Stimulated activated naive CD8-positive, alpha-beta T cell treated with anti-CD3 and anti-CD28 coated beads, Interleukin-15, amount 100 ng/mL, for 72 hours (primary cell): ENCODE measurements around the gene PUDP.

Experiments
- ATAC-seq: fragments of 150-1000 bp; cut with Tn5 transposase; 2 replicates; pipeline ENCODE4 v1.10.0; 2021; ENCODE audit warnings: mild to moderate bottlenecking, moderate library complexity
- DNase-seq, 2 donors: peaks; one replicate each; pipeline ENCODE4 v3.0.0; 2021 to 2022
- H3K27ac Mint-ChIP-seq, 2 donors: one replicate each; pipeline ENCODE4 v1.8.0; 2022; ENCODE audit warnings: mild to moderate bottlenecking in 2 of 2, mixed read lengths in 2 of 2, moderate library complexity in 2 of 2
- H3K27me3 Mint-ChIP-seq: one replicate; pipeline ENCODE4 v1.8.0; 2022; ENCODE audit warnings: mixed read lengths
- H3K4me1 Mint-ChIP-seq: one replicate; pipeline ENCODE4 v1.8.0; 2022; ENCODE audit warnings: mild to moderate bottlenecking, mixed read lengths
- H3K4me3 Mint-ChIP-seq, 2 donors: one replicate each; pipeline ENCODE4 v1.8.0; 2022; ENCODE audit warnings: mild to moderate bottlenecking in 2 of 2, mixed read lengths in 2 of 2, moderate library complexity in 1 of 2
- H3K9me3 Mint-ChIP-seq, 2 donors: one replicate each; pipeline ENCODE4 v1.8.0; 2022; ENCODE audit warnings: mixed read lengths in 2 of 2

PUDP gene

DNA sequence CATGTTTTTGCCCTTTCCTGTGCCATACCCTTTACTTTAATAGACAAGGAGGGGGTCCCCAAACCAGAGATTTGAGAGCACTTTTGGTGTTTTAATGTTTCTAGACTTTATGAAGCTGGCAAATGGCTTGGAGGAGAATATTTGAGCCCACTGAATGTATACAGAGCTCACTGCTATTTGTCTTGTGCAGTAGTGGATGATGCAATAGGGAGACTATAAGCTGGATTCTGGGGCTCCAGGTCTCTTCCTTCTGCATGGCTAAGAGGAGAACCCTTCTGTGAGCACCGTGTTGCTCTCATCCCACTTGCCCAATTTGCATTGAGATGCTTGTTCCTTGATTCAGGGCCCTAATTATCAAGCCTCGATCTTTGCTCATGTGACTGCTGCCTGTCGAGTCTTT lies 8.9 kb upstream of the PUDP start:
- Mint-ChIP-seq H3K27me3 (no peaks in the 10 kb centered on the region), H3K4me3 (no peak overlapping the region), H3K4me1 (no peaks in the 10 kb centered on the region), H3K27ac (no peak overlapping the region), H3K9me3 (no peaks in the 10 kb centered on the region)
- ATAC-seq = no peak
- no peak for DNase-seq

- no peak overlapping the region for H3K4me3 Mint-ChIP-seq
- H3K27ac Mint-ChIP-seq = no peak overlapping the region
- no peak for ATAC-seq
Measured at GRCh38 chrX:7155163-7155562, 7.2 kb upstream of the PUDP start.

GRCh38 chrX:7154041-7154597 lies 6.2 kb upstream of the PUDP start:
- Mint-ChIP-seq H3K4me3 (no peak overlapping the region), H3K27ac (peak overlapping the region in 1 of 2 donors; percentile 76), H3K4me1 (no peaks in the 10 kb centered on the region), H3K27me3 (no peaks in the 10 kb centered on the region), H3K9me3 (no peaks in the 10 kb centered on the region)
- ATAC-seq = no peak
- no peak for DNase-seq

More at GRCh38 chrX:7155163-7155562, 7.2 kb upstream of the PUDP start:
- Mint-ChIP-seq H3K4me1 (no peaks in the 10 kb centered on the region), H3K27me3 (no peaks in the 10 kb centered on the region), H3K9me3 (no peaks in the 10 kb centered on the region)
- no peak for DNase-seq

DNA sequence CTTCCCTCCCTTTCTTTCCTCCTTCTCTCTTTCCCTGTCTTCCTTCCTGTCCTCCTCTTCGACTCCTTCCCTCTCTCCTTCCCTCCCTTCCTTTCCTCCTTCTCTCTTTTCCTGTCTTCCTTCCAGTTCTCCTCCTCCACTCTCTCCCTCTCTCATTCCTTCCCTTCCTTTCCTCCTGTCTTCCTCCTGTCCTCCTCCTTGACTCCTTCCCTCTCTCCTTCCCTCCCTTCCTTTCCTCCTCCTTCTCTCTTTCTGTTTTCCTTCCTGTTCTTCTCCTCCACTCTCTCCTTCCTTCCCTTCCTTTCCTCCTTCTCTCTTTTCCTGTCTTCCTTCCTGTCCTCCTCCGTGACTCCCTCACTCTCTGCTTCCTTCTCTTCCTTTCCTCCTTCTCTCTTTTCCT lies 5.3 kb upstream of the PUDP start:
- no peak for ATAC-seq
- no peaks in the 10 kb centered on the region for H3K9me3 Mint-ChIP-seq
- no peak overlapping the region for H3K27ac Mint-ChIP-seq
- H3K27me3 Mint-ChIP-seq = no peaks in the 10 kb centered on the region
- DNase-seq = no peak
- no peak overlapping the region for H3K4me3 Mint-ChIP-seq
- H3K4me1 Mint-ChIP-seq = no peaks in the 10 kb centered on the region

DNA sequence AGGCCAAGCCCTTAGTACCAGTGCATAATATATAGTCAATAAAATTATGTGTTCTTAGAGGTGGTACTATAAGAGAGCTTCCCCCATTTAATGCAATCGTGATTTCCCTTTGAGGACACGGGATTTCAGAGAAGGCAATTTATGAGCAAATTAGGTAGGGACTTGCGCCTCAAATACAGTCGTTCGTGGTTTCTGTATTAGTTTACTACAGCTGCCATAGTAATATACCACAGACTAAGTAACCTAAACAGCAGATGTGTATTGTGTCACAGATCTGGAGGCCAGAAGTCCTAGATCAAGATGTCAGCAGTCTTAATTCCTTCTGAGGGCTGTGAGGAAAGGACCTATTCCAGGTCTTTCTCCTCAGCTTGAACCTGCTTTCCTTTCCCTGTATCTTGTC lies 1.5 kb upstream of the PUDP start:
- Mint-ChIP-seq H3K4me1 (peaks cover 8% of the 10 kb centered on the region), H3K9me3 (no peaks in the 10 kb centered on the region), H3K4me3 (no peak overlapping the region), H3K27me3 (no peaks in the 10 kb centered on the region), H3K27ac (no peak overlapping the region)
- ATAC-seq (no peak), DNase-seq (no peak)

DNA sequence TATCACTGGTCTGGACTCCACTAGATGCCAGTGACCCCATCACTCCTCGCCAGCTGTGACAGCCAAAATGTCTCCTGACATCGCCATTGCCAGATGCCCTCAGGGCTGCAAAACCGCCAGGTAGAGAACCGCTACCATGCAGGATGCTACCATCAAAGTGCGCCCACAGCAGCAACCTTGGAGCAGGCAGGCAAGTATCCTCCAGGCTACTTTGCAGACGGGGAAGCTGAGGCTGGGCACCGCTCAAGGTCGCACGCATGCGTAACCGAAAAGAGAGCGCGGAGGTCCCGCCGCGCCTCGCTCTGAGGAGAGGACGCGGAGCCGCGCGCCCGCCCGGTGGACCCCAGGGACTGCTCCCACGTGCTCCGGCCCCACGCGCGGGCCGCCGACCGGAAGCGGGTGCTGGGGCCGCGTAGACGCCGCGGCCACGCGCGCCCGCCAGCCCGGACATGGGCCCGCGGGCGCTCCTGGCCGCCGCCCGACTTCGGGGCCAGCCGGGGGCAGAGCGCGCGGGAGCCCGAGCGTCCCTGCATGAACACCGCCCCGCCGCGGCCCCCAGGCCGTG lies 458 bp downstream of the PUDP start, which contains the start of gene STS:
Gene STS, plus strand, starts transcription at position 300 of the 565 bp plus-strand sequence. CDS start 105,488 bp downstream, outside the sequence.
- H3K27ac Mint-ChIP-seq = peak within 1 kb of the TSS; percentile 65 to 95
- no peaks in the 10 kb centered on the region for H3K27me3 Mint-ChIP-seq
- peak within 1 kb of the TSS; percentile 75 to 82 for H3K4me3 Mint-ChIP-seq
- no peaks in the 10 kb centered on the region for H3K9me3 Mint-ChIP-seq
- DNase-seq (peak in 1 of 2 donors; percentile 29), ATAC-seq (peak; percentile 66)
- H3K4me1 Mint-ChIP-seq = peaks cover 8% of the 10 kb centered on the region

DNA sequence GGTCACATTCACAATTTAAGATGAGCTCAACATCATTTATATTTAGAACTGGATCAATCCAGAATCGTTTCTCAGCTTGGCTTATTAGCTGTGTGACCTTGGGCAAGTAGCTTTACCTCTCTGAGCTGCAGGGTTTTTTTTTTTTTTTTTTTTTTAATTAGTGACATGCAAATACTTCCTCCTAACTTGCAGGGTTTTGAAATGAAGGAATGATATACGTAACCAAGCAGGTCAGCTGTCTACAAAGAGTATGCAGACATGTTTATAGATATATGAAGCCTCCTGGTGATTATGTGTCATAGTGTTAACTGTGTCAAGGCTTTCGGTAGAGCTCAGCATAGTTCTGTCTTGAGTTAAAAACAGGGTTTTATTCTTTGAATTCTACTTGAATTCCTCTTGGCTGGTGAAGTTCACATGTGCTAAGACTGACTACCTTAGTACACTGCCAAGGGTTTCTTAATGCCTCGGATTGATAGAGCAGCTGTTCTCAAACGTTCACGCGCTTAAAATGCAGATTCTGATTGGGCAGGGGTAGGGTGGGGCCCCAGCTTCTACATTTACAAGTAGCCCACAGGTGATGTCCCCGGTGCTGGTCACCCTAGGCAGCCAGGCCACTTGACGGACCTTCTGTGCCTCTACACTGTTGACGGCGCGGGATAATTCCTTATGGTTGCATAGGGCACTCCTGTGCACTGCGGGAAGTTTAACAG lies 1.1 kb downstream of the PUDP start:
- Mint-ChIP-seq H3K4me3 (peak overlapping the region; percentile 75 to 78), H3K9me3 (no peaks in the 10 kb centered on the region), H3K27me3 (no peaks in the 10 kb centered on the region), H3K27ac (peak overlapping the region; percentile 46 to 92), H3K4me1 (peaks cover 8% of the 10 kb centered on the region)
- no peak for DNase-seq
- peak; percentile 24 for ATAC-seq

- no peaks in the 10 kb centered on the region for H3K9me3 Mint-ChIP-seq
- DNase-seq = no peak
- peak overlapping the region in 1 of 2 donors; percentile 52 for H3K27ac Mint-ChIP-seq
- no peaks in the 10 kb centered on the region for H3K27me3 Mint-ChIP-seq
- ATAC-seq = no peak
- no peak overlapping the region for H3K4me3 Mint-ChIP-seq
- peaks cover 8% of the 10 kb centered on the region for H3K4me1 Mint-ChIP-seq
Measured at GRCh38 chrX:7146020-7146702, 1.8 kb downstream of the PUDP start.

DNA sequence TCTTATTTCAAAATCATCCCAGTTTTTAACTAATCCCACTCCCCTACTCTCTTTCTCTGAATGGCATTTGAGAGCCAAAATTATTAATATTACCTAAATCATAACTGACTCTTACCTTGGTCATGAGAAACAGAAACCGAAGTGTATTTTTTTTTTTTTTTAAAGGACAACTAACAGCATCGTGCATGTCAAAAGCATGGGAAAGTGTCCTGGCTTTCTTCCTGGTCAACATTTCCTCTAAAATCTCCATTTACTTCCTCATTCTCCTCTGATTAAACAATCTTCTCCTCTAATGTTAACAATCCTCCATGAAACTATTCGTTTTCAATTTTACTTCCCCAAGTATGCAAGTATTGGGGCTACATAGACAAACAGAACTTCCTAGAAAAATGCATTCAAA lies 2.5 kb downstream of the PUDP start:
- no peak for ATAC-seq
- no peaks in the 10 kb centered on the region for H3K27me3 Mint-ChIP-seq
- H3K4me1 Mint-ChIP-seq = peaks cover 8% of the 10 kb centered on the region
- peak overlapping the region; percentile 52 to 78 for H3K27ac Mint-ChIP-seq
- no peak for DNase-seq
- H3K4me3 Mint-ChIP-seq = no peak overlapping the region
- H3K9me3 Mint-ChIP-seq = no peaks in the 10 kb centered on the region

GRCh38 chrX:7143941-7144525 lies 3.9 kb downstream of the PUDP start:
- no peak overlapping the region for H3K27ac Mint-ChIP-seq

DNA sequence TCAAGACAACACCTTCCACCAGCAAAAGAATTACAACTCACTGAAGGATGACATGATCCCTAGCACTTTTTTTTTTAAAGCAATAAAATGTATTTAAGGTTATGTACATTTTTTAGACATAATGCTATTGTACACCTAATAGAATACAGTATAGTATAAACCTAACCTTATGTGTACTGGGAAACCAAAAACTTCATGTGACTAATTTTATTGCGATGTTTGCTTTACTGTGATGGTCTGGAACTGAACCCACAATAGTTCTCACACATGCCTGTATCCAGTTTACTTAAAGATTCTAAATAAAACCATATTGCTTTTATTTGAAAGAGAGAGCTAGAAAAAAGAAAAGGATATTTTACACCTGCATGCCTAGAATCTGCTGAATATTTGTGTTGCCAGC lies 4.9 kb downstream of the PUDP start:
- H3K4me1 Mint-ChIP-seq = peaks cover 10% of the 10 kb centered on the region
- ATAC-seq = no peak
- no peak for DNase-seq
- H3K27ac Mint-ChIP-seq = no peak overlapping the region
- H3K9me3 Mint-ChIP-seq = no peaks in the 10 kb centered on the region
- H3K27me3 Mint-ChIP-seq = no peaks in the 10 kb centered on the region
- H3K4me3 Mint-ChIP-seq = no peak overlapping the region

More at GRCh38 chrX:7143941-7144525, 3.9 kb downstream of the PUDP start:
- peaks cover 8% of the 10 kb centered on the region for H3K4me1 Mint-ChIP-seq
- no peaks in the 10 kb centered on the region for H3K9me3 Mint-ChIP-seq
- ATAC-seq (no peak), DNase-seq (no peak)
- no peaks in the 10 kb centered on the region for H3K27me3 Mint-ChIP-seq
- no peak overlapping the region for H3K4me3 Mint-ChIP-seq

DNA sequence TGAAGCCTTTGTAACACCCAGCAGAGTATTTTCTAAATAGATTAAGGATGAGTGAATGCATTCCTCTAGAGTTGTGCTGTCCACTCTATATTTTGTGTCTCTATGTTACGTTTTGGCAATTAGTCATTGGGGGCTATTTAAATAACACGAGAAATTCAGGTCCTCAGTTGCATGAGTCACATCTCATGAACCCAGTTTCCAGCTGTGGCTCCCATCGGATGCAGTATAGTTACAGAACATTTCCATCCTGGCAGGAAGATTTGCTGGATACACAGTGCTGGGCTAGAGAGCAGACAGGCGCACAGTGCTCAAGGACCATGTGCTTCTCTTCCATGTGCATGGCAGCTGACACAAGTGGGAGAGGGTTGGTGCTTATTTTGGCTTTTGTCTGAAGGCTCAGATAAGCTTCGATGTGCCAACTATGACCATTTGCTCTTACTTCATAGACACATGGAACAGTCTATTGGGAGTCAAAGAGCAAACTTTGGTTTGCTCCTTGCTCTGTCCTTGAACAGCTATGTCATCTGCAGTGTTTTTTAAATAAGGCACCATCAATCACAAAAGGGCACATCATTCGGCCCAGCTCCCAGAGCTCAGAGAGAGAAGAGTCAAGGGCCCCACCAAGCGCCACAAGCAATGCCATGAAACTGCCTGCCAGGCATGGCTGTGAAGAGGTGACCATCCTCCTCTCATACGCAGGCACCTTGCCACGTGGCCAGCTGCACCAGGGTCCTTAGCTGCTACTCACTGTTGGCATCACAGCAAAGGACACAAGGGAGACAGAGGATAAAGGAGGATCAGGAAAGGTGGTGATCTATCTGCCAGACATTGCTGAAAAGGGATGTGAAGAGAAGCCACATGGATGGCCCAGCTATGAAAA lies 8.5 kb downstream of the PUDP start:
- H3K4me1 Mint-ChIP-seq = peaks cover 5% of the 10 kb centered on the region
- H3K4me3 Mint-ChIP-seq = no peak overlapping the region
- no peaks in the 10 kb centered on the region for H3K9me3 Mint-ChIP-seq
- no peak overlapping the region for H3K27ac Mint-ChIP-seq
- ATAC-seq (no peak), DNase-seq (no peak)
- no peaks in the 10 kb centered on the region for H3K27me3 Mint-ChIP-seq

- H3K27me3 Mint-ChIP-seq = no peaks in the 10 kb centered on the region
- no peak overlapping the region for H3K4me3 Mint-ChIP-seq
- peaks cover 15% of the 10 kb centered on the region for H3K4me1 Mint-ChIP-seq
- ATAC-seq = no peak
- H3K9me3 Mint-ChIP-seq = no peaks in the 10 kb centered on the region
- DNase-seq = no peak
- no peak overlapping the region for H3K27ac Mint-ChIP-seq
Measured at GRCh38 chrX:7134981-7135380, 13.0 kb downstream of the PUDP start.

DNA sequence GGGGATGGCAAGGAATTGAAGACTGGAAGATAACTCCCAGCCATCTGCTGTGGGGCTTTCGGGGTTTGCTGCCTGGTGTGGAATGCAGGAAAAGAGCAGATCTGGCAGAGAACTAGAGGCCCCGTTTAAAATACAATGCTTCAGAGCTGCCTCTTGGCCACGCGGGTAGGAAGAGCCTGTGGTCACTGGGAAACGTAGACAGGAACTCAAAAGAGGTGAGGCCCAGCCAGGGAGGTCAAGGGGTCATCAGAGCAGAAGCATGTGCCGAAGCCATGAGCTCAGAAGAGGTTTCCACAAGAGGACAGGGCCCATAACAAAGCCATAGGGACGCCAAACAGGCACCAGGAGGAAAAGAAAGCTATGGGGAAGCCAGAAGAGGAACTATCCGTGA lies 14.9 kb downstream of the PUDP start:
- DNase-seq = no peak
- peak overlapping the region in 1 of 2 donors; percentile 75 for H3K27ac Mint-ChIP-seq
- H3K4me3 Mint-ChIP-seq = peak overlapping the region in 1 of 2 donors; percentile 61
- H3K27me3 Mint-ChIP-seq = no peaks in the 10 kb centered on the region
- peaks cover 13% of the 10 kb centered on the region for H3K4me1 Mint-ChIP-seq
- ATAC-seq = no peak
- no peaks in the 10 kb centered on the region for H3K9me3 Mint-ChIP-seq
